Pancreas (tissue), 10 donors: ENCODE measurements around the gene P2RX3. TPM values are rescaled to one million over a fixed set of nuclear protein-coding genes. Genes with fewer than 3 reads are reported as not detected.

Experiments used
- ATAC-seq, 4 donors: fragments of 200-7000 bp; cut with Tn5 transposase; one replicate each; pipeline versions ENCODE4 v1.8.0 to v1.9.1; 2020; ENCODE audit warnings: mild to moderate bottlenecking in 4 of 4, moderate library complexity in 4 of 4
- DNase-seq, 6 donors: peaks; one replicate each; pipeline ENCODE4 v3.0.0-alpha.2; 2020
- FAIRE-seq: peaks from 2 replicates; lab custom pipeline; 2012; peaks lifted over from hg19 to GRCh38; lab: Jason Lieb, UNC
- H3K27ac ChIP-seq, 4 donors: fragments of 200-600 bp; sonication (generic); 1 replicate in 3 of 4; 2 replicates in 1 of 4; pipeline versions ENCODE4 v1.5.0 to v1.8.0; 2020
- H3K27me3 ChIP-seq, 4 donors: fragments of 200-600 bp; one replicate each; pipeline ENCODE4 v1.8.0; 2021
- H3K36me3 ChIP-seq, 3 donors: fragments of 200-600 bp; sonication (generic) in 1 of 3; one replicate each; pipeline versions ENCODE4 v1.5.0 to v1.8.0; 2020 to 2021
- H3K4me1 ChIP-seq, 3 donors: fragments of 200-600 bp; one replicate each; pipeline ENCODE4 v1.8.0; 2021
- H3K4me3 ChIP-seq, 4 donors: fragments of 200-600 bp; sonication (generic) in 2 of 4; one replicate each; pipeline versions ENCODE4 v1.5.0 to v1.8.0; 2020 to 2021
- H3K9me3 ChIP-seq, 4 donors: fragments of 200-600 bp; one replicate each; pipeline ENCODE4 v1.8.0; 2021
- WGBS, 2 donors: extraction: QIAGEN DNeasy Blood & Tissue Kit; methylation state at CpG; one replicate each; pipeline ENCODE4 v1.1.7; 2013; 5-methylcytosine and 5-hydroxymethylcytosine counted together
- intact Hi-C, 3 donors: fragments of 100-400 bp; cut with DNase I; formaldehyde crosslinking; loops; one replicate each; pipeline versions ENCODE4 v1.11.1 to v1.14.2; 2022
- polyA plus RNA-seq, 2 donors: library from polyadenylated mRNA; stranded (reverse); fragments of 200-250 nt; gene quantifications; one replicate each; pipeline ENCODE4 v1.2.3, GENCODE V29; 2013
- total RNA-seq, 6 donors: library from RNA; stranded (reverse); fragmentation: NEBNext Ultra II Directional in 4 of 6; extraction: Animal tissue kit (Norgen Biotek cat#: 25700) in 4 of 6; gene quantifications; one replicate each; pipeline versions ENCODE4 v1.2.1 to v1.2.4, GENCODE V29; 2021 to 2023
- TF ChIP-seq, protein P1 (sequence below), 4 donors: fragments of 200-600 bp; sonication (generic) in 3 of 4; IDR thresholded peaks; one replicate each; pipeline versions ENCODE4 v1.5.0 to v1.8.0; 2021; ENCODE audit warnings: antibody characterized with exemption in 4 of 4
- donor health status: healthy with polysubstance abuse.
- donor health status: DM: no; HTN: no; CAD: no; lungs with moderate emphysema.
- donor health status: DM: no; HTN: no; CAD: no.
- donor health status: control.
- donor health status: control.
- donor health status: Bipolar disorder and iron deficiency.
- donor health status: DM: yes; HTN: yes; CAD: no.
- donor health status: DM: no; HTN: no; CAD: no.
- donor health status: DM: no; HTN: no; CAD: no.
- donor health status: DM: yes; HTN: yes; CAD: no.

Gene P2RX3
- total and polyA plus RNA-seq, 8 donors: 0.07 to 0.16 (median 0.16) TPM; not detected in 5

DNA sequence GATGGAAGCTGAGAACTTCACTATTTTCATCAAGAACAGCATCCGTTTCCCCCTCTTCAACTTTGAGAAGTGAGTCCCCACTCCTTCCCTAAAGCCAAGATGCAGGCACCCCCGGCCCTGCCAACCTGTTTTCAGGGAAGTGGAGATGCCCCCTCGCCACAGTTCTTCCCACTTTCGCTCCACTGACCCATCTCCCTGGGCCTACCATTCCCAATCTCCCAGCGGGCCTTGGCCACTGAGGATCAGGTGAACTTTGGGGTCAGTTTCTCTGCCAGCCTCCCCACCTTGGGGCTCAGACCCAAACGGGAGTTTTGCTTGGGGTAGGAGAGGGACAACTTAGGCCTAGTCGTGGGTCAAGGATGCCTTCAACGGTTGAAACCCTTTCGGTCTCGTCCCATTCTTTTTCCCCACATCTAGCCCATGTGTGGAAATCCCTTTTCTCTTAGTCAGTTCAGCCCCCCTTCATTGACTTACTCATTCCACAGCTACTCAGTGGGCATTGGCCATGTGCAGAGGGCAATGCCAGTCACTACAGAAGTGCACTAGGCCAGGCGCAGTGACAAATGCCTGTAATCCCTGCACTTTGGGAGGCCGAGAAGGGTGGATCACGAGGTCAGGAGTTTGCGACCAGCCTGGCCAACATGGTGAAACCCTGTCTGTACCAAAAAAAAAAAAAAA is 10.6 kb downstream of the P2RX3 start:
- intact Hi-C loops: loop anchor here in 2 of 3 donors (5.0 to 10.0 kb wide), 5 partner anchors 56 to 296 kb away; partner anchors contain the start of gene YPEL4 (in 1 of the 2)
- no peaks in the 10 kb centered on the region for H3K27me3 ChIP-seq
- no peak for ATAC-seq
- TF ChIP-seq, protein P1, sequence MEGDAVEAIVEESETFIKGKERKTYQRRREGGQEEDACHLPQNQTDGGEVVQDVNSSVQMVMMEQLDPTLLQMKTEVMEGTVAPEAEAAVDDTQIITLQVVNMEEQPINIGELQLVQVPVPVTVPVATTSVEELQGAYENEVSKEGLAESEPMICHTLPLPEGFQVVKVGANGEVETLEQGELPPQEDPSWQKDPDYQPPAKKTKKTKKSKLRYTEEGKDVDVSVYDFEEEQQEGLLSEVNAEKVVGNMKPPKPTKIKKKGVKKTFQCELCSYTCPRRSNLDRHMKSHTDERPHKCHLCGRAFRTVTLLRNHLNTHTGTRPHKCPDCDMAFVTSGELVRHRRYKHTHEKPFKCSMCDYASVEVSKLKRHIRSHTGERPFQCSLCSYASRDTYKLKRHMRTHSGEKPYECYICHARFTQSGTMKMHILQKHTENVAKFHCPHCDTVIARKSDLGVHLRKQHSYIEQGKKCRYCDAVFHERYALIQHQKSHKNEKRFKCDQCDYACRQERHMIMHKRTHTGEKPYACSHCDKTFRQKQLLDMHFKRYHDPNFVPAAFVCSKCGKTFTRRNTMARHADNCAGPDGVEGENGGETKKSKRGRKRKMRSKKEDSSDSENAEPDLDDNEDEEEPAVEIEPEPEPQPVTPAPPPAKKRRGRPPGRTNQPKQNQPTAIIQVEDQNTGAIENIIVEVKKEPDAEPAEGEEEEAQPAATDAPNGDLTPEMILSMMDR (IDR thresholded peaks at IDR 0.05): no peak
- no peak for DNase-seq
- no peaks in the 10 kb centered on the region for H3K36me3 ChIP-seq
- WGBS, 2 donors: 81 to 89% methylated on average over 14 of the region's 14 CpGs
- no peak overlapping the region for H3K27ac ChIP-seq
- H3K4me3 ChIP-seq: no peak overlapping the region
- no peaks in the 10 kb centered on the region for H3K9me3 ChIP-seq
- FAIRE-seq: no peak
- H3K4me1 ChIP-seq: peaks cover 0 to 5% (median 5%) of the 10 kb centered on the region in 3 donors

DNA sequence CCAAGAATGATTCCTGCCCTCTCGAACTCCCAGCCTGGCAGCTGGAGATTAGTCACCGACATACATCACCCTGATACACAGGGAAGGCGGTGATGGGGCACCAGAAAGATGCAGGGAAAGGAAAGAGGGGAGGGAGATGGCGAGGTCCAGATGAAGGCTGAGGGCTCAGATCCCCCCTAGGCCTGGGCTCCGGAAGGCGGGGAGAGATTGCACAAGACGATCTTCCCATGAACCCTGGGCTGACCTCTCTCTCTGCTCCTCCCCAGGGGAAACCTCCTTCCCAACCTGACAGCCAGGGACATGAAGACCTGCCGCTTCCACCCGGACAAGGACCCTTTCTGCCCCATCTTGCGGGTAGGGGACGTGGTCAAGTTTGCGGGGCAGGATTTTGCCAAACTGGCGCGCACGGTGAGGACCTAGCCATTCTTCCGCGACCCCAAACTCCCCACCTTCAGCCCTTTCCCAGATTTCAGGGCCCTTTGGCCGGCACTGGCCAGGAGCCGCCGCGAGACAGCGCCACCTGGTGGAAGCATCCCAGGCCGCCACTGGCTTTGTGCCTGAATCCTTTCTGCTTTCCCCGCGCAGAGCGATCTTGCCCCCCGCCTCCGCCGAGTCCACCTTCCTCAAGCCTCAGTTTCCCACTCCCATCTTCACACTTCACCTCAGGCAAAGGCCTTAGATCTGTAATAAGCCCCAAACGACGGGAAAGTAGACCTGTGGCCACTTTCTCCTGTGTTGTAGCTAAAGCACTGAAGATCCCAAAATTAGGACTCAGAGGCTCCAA is 11.5 kb downstream of the P2RX3 start:
- peak in 5 of 6 donors; percentile 39 to 93 (median 69) for DNase-seq
- intact Hi-C loops: loop anchor here in 2 of 3 donors (5.0 to 10.0 kb wide), 5 partner anchors 55 to 295 kb away; partner anchors contain the start of gene YPEL4 (in 1 of the 2)
- peak; percentile 57 to 75 (median 74) for ATAC-seq
- no peak for FAIRE-seq
- H3K27me3 ChIP-seq: no peaks in the 10 kb centered on the region
- TF ChIP-seq, protein P1 (IDR thresholded peaks at IDR 0.05): peak; percentile 88 to 93 (median 88)
- 20 to 26% methylated on average over 31 of the region's 31 CpGs for WGBS, 2 donors
- H3K4me3 ChIP-seq: no peak overlapping the region
- H3K4me1 ChIP-seq: peaks cover 0 to 5% (median 5%) of the 10 kb centered on the region in 3 donors
- no peak overlapping the region for H3K27ac ChIP-seq
- no peaks in the 10 kb centered on the region for H3K36me3 ChIP-seq
- no peaks in the 10 kb centered on the region for H3K9me3 ChIP-seq

DNA sequence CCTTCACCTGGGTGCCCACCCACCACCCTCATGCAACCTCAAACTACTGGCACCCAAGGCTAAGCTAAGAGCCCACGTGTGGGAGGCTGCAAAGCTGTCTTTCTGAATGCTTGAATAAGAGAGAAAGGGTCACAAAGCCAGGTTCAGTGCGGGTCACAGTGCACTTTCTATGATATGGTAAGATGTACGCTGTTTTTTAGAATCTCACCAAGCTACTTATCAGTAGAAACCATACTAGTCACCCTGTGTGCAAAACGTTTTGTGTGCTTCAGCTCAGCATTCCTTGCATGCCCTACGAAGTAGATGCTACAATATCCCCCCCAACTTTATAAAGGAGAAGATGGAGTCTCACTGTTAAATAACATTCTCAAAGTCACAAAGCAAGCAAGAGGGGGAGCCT is 14.9 kb downstream of the P2RX3 start:
- DNase-seq (no peak), FAIRE-seq (no peak), ATAC-seq (no peak)
- intact Hi-C loops: no loop called here
- H3K27ac ChIP-seq: no peak overlapping the region
- no peaks in the 10 kb centered on the region for H3K36me3 ChIP-seq
- H3K4me3 ChIP-seq: no peak overlapping the region
- peaks cover 0 to 6% (median 0%) of the 10 kb centered on the region in 3 donors for H3K4me1 ChIP-seq
- no peaks in the 10 kb centered on the region for H3K27me3 ChIP-seq
- WGBS, 2 donors: 62 to 74% methylated on average over 5 of the region's 5 CpGs
- TF ChIP-seq, protein P1 (IDR thresholded peaks at IDR 0.05): no peak
- H3K9me3 ChIP-seq: no peaks in the 10 kb centered on the region

DNA sequence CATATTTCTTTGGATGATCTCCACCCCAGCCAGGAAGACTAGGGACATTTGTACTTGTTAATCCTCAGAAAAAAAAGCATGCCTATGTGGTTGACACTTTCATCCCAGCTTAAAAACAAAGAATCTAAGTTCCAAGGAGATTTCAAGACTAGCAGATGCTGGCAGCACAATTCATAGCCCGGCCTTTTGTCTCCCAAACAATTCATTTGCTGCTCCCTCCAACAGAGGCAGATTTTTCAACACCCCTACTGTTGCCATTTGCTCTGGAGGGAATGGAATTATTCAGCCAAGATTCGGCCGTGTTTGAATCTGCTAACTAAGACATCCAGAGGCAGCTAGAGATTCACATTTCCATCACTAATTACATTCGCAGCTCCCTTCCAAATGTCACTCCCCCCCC is 15.3 kb downstream of the P2RX3 start:
- 64 to 79% methylated on average over 4 of the region's 4 CpGs for WGBS, 2 donors

More for the DNA sequence above, 15.3 kb downstream of the P2RX3 start:
- no peaks in the 10 kb centered on the region for H3K36me3 ChIP-seq
- peaks cover 0 to 8% (median 0%) of the 10 kb centered on the region in 3 donors for H3K4me1 ChIP-seq
- no peaks in the 10 kb centered on the region for H3K27me3 ChIP-seq
- TF ChIP-seq, protein P1 (IDR thresholded peaks at IDR 0.05): no peak
- H3K27ac ChIP-seq: no peak overlapping the region
- DNase-seq (no peak), ATAC-seq (no peak), FAIRE-seq (no peak)
- H3K9me3 ChIP-seq: no peaks in the 10 kb centered on the region
- no peak overlapping the region for H3K4me3 ChIP-seq
- intact Hi-C loops: no loop called here
